ENCODE measurements around the gene GCFC2.
A peak's percentile ranks its signal among the peaks of the same experiment; 100 is the strongest.
"Not testable (repeated sequence)": the region's sequence is repeated elsewhere in the genome, so short reads cannot be mapped to it uniquely, and the experiment has no call there.

Gene GCFC2

DNA sequence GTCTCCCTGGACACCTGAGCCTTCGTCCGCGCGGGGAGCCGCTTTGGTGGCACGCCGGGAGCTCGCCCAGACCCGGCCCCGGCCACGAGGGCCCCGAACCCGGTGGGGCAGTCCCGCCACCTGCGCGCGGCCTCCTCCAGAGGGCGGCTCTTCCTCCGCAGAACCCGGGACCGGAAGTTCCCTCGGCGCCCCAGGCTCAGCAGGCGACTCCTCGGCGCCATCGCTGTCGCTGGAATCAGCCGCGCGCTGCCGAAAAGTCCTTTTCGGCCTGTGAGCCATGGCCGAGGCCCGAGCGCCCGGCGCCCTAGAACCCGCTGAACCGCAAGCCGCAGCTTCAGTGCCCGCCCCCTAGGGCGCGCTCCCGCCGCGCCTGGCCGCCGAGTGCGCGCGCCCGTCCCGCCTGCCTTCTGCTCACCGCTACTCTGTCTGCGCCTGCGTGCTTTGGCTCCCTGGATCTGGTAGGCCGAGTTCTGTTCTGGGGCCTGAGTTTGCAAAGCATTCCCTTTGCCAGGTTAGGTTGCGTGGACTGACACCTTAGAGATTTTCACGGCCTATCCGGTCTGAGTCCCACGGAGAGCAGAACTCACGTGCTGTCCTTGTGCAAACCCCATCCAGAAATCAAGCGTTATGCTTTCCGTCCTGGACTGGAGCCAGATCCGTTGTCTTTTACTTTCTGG, at the start of gene GCFC2:
GCFC2 (minus strand) TSS at position 339 of the 677 bp plus-strand sequence; CDS start at position 279, 60 bp downstream.
- TF ChIP-seq JUND (IDR thresholded peaks at IDR 0.05; ENCODE audit: low read depth): no peak

DNA sequence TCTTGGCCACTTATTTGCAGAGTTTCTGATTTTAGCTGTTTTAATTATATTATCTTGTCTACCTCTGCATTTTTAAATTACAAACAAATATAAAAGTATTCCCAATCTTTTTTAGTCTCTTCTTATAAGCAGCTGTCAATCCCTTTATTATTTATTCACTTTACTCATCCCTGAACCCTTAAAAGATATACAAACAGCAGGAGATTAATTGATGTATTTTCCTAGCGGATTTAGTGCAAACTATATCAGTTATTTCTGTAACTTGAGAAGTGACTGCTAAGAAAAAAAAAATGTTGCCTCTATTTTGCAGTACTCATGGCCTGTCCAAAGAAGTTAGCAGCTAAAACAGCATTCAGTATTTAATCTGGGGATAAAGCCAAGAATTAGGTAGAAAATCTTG, 42.1 kb upstream of the GCFC2 start:
- DNase-seq (ENCODE audit: low read depth in 1 of 2, low spot score in 1 of 2): no peak
- no peak for TF ChIP-seq JUND (IDR thresholded peaks at IDR 0.05; ENCODE audit: low read depth)
- in situ Hi-C loops (cut with HindIII; ENCODE audit: low pct_unique_long_range_greater_than_20kb, low sequenced_read_pairs): no loop called here

More for the DNA sequence above, at the start of gene GCFC2:
- in situ Hi-C loops (cut with HindIII; ENCODE audit: low pct_unique_long_range_greater_than_20kb, low sequenced_read_pairs): no loop called here
- DNase-seq (ENCODE audit: low read depth in 1 of 2, low spot score in 1 of 2): peak; percentile 83 to 88

DNA sequence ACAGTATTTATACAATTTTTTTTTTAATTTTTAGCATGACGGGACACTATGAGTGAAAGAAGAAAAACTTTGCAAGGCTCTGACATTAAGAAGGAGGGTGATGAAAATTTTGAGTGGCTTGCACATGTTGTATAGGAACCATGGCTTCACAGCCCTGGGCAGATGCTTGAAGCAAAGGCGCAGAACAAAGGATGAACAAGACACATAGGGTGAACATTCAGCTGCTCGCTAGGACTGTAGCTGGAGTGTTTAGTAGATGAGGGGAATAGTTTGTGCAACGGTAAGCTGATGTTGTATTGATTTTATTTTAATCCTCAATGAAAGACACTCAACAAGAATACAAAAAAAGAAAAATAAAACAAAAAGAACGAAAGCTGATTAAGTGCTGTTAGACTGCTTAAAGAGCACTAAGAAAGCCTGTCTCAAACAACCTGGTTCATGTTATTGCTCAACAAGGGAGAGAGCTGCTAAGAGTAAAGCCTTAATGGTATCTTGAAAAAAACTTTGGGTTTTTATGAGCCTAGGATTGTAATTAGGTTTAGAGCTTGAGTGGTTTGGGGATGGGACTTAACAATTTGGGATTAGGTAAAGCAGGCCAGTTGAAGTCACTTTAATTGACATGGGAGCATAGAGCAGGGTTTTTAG, 41.2 kb upstream of the GCFC2 start:
- DNase-seq (ENCODE audit: low read depth in 1 of 2, low spot score in 1 of 2): no peak
- TF ChIP-seq JUND (IDR thresholded peaks at IDR 0.05; ENCODE audit: low read depth): no peak
- in situ Hi-C loops (cut with HindIII; ENCODE audit: low pct_unique_long_range_greater_than_20kb, low sequenced_read_pairs): no loop called here

DNA sequence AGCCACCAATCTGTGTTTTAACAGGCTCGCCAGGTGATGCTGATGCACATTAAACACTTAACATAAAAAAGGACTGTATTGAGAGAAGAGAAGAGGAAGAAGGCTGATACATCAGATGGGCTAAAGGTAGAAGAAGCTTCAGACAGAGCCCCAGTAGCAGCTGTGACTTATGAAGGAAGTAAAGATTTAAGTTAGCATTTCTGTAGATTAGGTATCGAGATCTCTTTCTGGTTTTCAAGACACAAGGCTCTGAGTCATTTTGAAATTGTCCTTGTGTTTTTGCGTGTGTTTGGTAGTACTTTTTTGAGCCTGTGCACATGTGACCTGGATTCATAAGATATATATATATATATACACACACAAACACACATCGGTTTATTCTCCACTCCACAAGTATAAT, 40.6 kb upstream of the GCFC2 start:
- in situ Hi-C loops (cut with HindIII; ENCODE audit: low pct_unique_long_range_greater_than_20kb, low sequenced_read_pairs): no loop called here
- no peak for TF ChIP-seq JUND (IDR thresholded peaks at IDR 0.05; ENCODE audit: low read depth)

DNA sequence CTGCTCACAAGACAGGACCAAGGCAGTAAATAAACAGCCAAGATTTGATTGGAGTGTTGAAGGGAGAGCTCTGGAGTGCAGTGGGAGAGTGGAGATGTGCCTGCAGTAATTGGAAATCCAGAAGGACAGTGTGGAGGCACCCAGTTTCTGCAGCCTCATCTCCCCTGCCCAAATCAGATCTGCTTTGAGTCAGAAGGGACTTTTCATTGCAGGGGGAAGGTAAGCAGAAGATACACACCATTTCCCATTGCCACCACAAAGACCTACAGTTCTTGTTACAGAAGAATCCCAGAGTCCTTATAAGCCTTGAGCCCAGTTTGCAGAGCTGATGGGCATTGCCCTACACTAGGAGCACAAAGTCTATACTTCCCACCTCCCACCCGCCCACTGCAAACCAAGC, 27.2 kb upstream of the GCFC2 start:
- no peak for TF ChIP-seq JUND (IDR thresholded peaks at IDR 0.05; ENCODE audit: low read depth)
- no peak for DNase-seq (ENCODE audit: low read depth in 1 of 2, low spot score in 1 of 2)
- in situ Hi-C loops (cut with HindIII; ENCODE audit: low pct_unique_long_range_greater_than_20kb, low sequenced_read_pairs): no loop called here

More for the DNA sequence above, 40.6 kb upstream of the GCFC2 start:
- DNase-seq (ENCODE audit: low read depth in 1 of 2, low spot score in 1 of 2): no peak

DNA sequence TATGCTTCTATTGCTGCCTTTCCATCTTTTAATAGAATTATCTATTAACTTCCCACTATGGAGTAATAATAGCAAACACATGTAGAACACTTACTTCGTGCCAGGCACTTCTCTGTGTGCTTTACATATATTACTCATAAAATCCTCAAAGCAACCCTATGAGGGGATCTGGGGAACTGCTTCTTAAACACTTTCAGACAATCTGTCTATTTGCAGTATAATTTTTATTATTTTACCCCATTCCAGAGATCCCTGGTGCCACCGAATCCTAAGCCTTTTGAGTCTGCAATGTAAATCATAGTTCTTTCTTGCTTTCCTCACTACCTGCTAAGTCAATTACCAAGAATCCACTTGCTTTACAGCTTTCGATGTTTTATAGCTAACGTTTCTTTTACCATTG, 25.6 kb upstream of the GCFC2 start:
- TF ChIP-seq JUND (IDR thresholded peaks at IDR 0.05; ENCODE audit: low read depth): no peak
- no peak for DNase-seq (ENCODE audit: low read depth in 1 of 2, low spot score in 1 of 2)
- in situ Hi-C loops (cut with HindIII; ENCODE audit: low pct_unique_long_range_greater_than_20kb, low sequenced_read_pairs): no loop called here

DNA sequence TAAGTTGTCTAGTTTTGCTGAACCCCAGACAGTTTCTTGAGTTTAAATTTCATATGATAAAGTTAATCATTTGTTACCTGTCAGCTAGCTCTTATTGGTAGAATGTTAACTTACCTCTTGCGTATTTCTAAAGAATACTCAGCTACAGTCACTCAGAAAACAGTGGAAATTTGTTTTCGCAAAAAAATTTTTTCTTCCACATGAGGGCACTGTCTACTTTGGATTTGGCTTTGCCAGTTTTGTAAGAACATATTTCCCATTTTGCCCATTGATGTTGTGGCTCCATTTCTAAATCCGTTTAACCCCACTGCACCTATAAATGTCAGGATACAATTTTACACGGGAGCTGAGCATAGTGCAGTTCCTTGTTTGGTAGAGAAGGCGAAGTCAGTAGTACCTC, 19.1 kb upstream of the GCFC2 start:
- DNase-seq (ENCODE audit: low read depth in 1 of 2, low spot score in 1 of 2): peak in 1 of 2 experiments; percentile 36

DNA sequence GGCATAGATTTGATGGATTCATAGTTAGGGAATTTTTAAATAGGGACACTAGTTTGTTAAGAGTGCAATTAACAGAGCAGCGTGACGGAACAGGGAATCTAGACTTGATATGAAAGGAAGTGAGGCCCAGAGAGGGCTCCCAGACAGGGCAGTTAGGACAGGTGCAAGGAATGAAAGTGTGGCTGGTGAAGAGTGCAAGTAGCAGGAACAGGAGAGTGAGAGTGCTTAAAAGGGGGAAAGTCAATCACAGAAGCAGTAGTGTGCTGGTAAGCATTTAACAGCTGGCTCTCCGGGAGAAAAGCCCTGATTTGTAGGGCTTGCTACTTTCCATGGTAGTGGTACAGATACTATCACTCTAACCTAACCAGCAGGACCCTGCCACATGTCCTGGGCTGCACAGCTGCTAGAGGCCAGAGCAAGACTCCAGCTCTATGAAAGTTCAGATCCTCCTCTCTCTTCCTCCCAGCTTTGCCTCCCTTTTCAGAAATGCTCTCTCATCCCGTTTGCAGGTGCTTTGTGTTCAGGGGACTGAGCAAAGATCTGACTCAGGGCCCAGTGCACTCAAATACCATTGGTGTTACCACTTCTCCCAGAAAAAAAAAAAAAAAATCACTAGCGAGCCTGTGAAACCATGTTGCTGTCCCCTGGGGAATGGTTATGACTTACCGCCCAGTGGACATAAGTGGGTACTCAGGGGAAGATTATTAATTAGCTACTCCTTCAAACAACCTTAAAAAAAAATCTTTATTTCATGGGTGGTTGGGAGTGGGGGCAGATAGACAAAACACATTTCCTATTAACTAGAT, 18.1 kb upstream of the GCFC2 start:
- DNase-seq (ENCODE audit: low read depth in 1 of 2, low spot score in 1 of 2): no peak
- in situ Hi-C loops (cut with HindIII; ENCODE audit: low pct_unique_long_range_greater_than_20kb, low sequenced_read_pairs): no loop called here
- no peak for TF ChIP-seq JUND (IDR thresholded peaks at IDR 0.05; ENCODE audit: low read depth)

More for the DNA sequence above, 19.1 kb upstream of the GCFC2 start:
- no peak for TF ChIP-seq JUND (IDR thresholded peaks at IDR 0.05; ENCODE audit: low read depth)
- in situ Hi-C loops (cut with HindIII; ENCODE audit: low pct_unique_long_range_greater_than_20kb, low sequenced_read_pairs): no loop called here

DNA sequence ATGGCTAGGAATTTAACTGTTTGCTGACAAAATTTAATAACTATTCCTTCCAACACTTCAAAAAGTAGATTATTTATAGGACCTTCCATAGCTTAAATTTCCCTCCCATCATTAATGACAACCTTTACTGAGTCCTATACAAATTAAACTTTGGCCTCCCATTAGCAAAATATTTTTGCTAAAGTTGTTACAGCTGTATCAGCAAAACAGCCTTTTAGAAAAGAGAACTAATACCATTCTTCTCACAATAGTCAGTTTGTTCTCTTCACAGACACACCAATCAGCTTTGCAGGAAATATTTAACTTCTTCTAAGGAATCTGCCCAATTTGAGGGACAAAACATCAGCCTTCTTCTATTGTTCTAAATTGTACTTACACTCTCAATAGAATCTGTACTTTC, 12.0 kb upstream of the GCFC2 start:
- no peak for DNase-seq (ENCODE audit: low read depth in 1 of 2, low spot score in 1 of 2)
- no peak for TF ChIP-seq JUND (IDR thresholded peaks at IDR 0.05; ENCODE audit: low read depth)
- in situ Hi-C loops (cut with HindIII; ENCODE audit: low pct_unique_long_range_greater_than_20kb, low sequenced_read_pairs): no loop called here

DNA sequence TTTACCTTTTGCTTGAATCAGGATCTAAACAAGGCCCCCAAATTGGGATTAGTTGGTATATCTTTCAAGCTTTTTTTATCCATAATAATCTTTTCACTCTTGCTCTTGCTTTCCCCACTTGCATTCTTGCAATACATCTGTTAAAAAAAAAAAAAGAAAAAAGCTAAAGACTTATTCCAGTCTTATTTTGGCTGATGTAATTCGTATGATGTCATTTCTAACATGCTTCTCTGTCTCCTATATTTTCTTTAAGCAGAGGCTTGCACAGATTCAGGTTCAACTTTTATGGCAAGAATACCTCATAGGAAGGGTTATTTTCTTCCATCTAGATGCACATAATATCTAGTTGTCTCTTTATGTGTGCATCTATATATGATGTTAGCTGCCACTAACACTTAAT, 9.8 kb upstream of the GCFC2 start:
- TF ChIP-seq JUND (IDR thresholded peaks at IDR 0.05; ENCODE audit: low read depth): no peak
- in situ Hi-C loops (cut with HindIII; ENCODE audit: low pct_unique_long_range_greater_than_20kb, low sequenced_read_pairs): no loop called here
- DNase-seq (ENCODE audit: low read depth in 1 of 2, low spot score in 1 of 2): no peak

DNA sequence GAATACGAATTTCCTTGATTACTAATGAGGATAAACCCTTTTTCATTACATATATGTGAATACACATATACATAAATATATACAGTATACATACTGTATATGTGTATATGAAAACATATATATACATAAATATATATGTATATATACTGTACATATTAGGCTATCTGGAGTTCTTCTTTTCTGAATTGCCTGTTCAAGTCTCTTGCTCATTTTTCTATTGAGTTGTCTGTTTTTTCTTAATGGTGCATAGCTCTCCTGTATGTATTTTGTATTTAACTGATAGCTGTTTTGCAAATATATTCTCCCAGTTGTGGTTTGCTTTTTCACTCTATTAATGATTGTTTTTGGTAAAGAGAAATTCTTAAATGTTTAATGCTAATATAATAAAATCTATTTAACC, 8.9 kb upstream of the GCFC2 start:
- TF ChIP-seq JUND (IDR thresholded peaks at IDR 0.05; ENCODE audit: low read depth): no peak
- in situ Hi-C loops (cut with HindIII; ENCODE audit: low pct_unique_long_range_greater_than_20kb, low sequenced_read_pairs): no loop called here
- no peak for DNase-seq (ENCODE audit: low read depth in 1 of 2, low spot score in 1 of 2)

DNA sequence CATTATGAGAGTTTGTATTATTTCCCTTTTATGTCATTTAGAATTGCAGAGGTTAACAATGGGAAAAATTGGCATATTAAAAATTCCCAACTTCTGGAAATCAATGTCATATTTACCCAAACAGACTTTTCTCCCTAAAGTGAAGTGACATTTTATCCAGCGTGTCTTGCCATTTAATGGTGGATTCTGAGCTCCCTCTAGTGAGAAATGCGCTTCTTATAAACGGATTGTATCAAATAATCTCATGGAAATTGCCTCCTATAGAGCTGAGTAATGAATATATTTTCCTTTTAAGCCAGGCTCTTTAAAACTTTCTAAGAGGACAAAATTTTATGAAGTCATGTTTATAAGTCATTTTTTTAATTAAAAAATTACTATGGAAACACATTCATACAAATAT, 5.7 kb upstream of the GCFC2 start:
- no peak for TF ChIP-seq JUND (IDR thresholded peaks at IDR 0.05; ENCODE audit: low read depth)
- in situ Hi-C loops (cut with HindIII; ENCODE audit: low pct_unique_long_range_greater_than_20kb, low sequenced_read_pairs): no loop called here
- DNase-seq (ENCODE audit: low read depth in 1 of 2, low spot score in 1 of 2): peak in 1 of 2 experiments; percentile 20

DNA sequence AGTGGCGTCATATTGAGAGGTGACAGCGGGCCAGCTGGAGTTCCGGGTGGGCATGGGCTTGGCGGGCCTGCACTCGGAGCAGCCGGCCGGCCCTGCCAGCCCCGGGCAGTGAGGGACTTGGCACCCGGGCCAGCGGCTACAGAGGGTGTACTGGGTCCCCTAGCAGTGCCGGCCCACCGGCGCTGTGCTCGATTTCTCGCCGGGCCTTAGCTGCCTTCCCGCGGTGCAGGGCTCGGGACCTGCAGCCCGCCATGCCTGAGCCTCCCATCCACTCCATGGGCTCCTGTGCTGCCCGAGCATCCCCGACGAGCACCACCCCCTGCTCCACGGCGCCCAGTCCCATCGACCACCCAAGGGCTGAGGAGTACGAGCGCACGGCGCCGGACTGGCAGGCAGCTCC, 875 bp upstream of the GCFC2 start:
- in situ Hi-C loops (cut with HindIII; ENCODE audit: low pct_unique_long_range_greater_than_20kb, low sequenced_read_pairs); DNase-seq (ENCODE audit: low read depth in 1 of 2, low spot score in 1 of 2): not testable (repeated sequence)
